ENCODE results near the gene TNRC6A. TPM values are rescaled to one million over a fixed set of nuclear protein-coding genes. Genes with fewer than 3 reads are reported as not detected.

Gene TNRC6A
- total and polyA plus RNA-seq, 2 of the 13 experiments (the other 11 are each of a cell fraction or from before 2014, with no cell fraction given): 30.9 to 43.6 TPM

- ATAC-seq: no peak
- WGBS (ENCODE audit: low lambda C conversion rate): 97% methylated on average over 9 of the region's 9 CpGs
- Histone ChIP-seq H3K27me3 (ENCODE audit: control insufficient read depth in 1 of 2, insufficient read depth in 2 of 2, low read length in 2 of 2) (no peaks in the 10 kb centered on the region), H2AFZ (ENCODE audit: low read length) (no peak overlapping the region), H3K4me1 (ENCODE audit: insufficient read depth, low read length) (peaks cover 50% of the 10 kb centered on the region), H3K4me3 (replicated peaks in 1 of 3; ENCODE audit: insufficient read depth in 1 of 3, low read depth in 2 of 3, low read length in 3 of 3) (no peak overlapping the region), H3K9me3 (ENCODE audit: low read length) (no peaks in the 10 kb centered on the region), H3K9ac (ENCODE audit: insufficient read depth, low read depth, low read length) (no peak overlapping the region), H3K36me3 (replicated peaks in 1 of 2; ENCODE audit: control insufficient read depth in 1 of 2, insufficient read depth in 2 of 2, low read length in 2 of 2) (no peaks in the 10 kb centered on the region), H3K79me2 (ENCODE audit: insufficient read depth, low read length) (no peaks in the 10 kb centered on the region), H3K4me2 (ENCODE audit: low read depth, low read length) (no peak overlapping the region), H3K27ac (ENCODE audit: extremely low read length, insufficient read depth, low read length) (no peak overlapping the region), H4K20me1 (ENCODE audit: insufficient read depth, low read length) (no peaks in the 10 kb centered on the region)
- POLR2A ChIA-PET: no interaction called here
- intact Hi-C loops (cut with micrococcal nuclease; ENCODE audit: unreplicated experiment) (loop anchor here (10.0 kb wide), 3 partner anchors 177 to 267 kb away; partner anchors contain the start of gene ARHGAP17), in situ Hi-C loops (cut with HindIII; ENCODE audit: extremely low pct_ligation_motif_present, low pct_unique_long_range_greater_than_20kb) (no loop called here)
- CTCF ChIA-PET (ENCODE audit: low intra/inter-chr PET ratio, low total read pairs): no interaction called here
- no peak for DNase-seq (ENCODE audit: low spot score)
- BruUV-seq (replicated peaks): no TSS peak
- no peak for FAIRE-seq
- TF ChIP-seq, protein P1, sequence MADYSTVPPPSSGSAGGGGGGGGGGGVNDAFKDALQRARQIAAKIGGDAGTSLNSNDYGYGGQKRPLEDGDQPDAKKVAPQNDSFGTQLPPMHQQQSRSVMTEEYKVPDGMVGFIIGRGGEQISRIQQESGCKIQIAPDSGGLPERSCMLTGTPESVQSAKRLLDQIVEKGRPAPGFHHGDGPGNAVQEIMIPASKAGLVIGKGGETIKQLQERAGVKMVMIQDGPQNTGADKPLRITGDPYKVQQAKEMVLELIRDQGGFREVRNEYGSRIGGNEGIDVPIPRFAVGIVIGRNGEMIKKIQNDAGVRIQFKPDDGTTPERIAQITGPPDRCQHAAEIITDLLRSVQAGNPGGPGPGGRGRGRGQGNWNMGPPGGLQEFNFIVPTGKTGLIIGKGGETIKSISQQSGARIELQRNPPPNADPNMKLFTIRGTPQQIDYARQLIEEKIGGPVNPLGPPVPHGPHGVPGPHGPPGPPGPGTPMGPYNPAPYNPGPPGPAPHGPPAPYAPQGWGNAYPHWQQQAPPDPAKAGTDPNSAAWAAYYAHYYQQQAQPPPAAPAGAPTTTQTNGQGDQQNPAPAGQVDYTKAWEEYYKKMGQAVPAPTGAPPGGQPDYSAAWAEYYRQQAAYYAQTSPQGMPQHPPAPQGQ (CRISPR knock-in tag; IDR thresholded peaks at IDR 0.05; ENCODE audit: borderline replicate concordance): no peak
- TF ChIP-seq ZNF597 (CRISPR knock-in tag; IDR thresholded peaks at IDR 0.05): no peak
- TF ChIP-seq ATF1 (CRISPR knock-in tag; IDR thresholded peaks at IDR 0.05): no peak
- TF ChIP-seq RELA (CRISPR knock-in tag; IDR thresholded peaks at IDR 0.05): no peak
- TF ChIP-seq TAF1 (CRISPR knock-in tag; IDR thresholded peaks at IDR 0.05): no peak
Observed at GRCh38 chr16:24837969-24838368, 108.5 kb downstream of the TNRC6A start.
